GM15510 (cell line): ENCODE data around the gene LCLAT1.

Source experiments
- POLR2A ChIP-seq: IDR thresholded peaks from 3 replicates; pipeline ENCODE4 v1.6.1; 2011; ENCODE audit warnings: borderline replicate concordance; ENCODE audit not compliant: insufficient read length; ENCODE audit errors: extremely low read depth

LCLAT1 gene

DNA sequence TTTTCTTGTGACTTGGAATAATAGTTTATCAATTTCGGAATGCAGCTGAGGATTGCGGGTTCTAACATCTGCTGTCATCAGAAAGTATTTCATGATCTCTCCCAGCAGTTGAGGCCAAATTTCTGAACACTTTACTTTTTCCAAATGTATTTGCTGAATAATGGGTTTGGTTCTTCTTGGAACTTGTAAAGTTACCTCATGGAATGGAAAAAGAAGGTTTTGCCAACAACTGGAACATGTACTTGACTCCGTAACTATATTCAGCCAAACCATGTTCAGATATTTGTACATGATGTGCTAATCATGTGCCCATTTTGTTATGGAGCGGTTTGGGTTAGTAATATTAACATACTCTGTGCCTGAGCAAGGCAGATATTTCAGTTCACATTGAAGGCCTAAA, 119.6 kb downstream of the LCLAT1 start:
- no peak for TF ChIP-seq POLR2A

DNA sequence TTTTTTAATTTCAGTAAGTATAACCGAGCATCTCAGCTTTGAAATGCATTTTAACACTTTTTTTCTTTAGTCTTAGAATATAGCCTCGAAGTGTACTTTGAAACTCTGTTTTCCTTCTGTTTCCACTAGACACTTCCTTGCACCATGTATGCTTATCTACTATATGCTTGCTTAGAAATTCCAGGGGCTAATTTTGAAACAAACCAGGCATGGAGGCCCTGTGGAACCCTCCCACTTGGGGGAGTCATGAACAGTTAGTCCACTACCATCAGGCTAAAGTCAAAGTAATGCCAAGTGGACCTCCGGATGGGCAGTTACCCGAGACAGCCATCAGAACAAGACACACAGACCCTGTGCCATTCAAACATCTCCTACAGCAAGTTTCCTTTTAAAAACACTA, 120.3 kb downstream of the LCLAT1 start:
- TF ChIP-seq POLR2A, result no peak

DNA sequence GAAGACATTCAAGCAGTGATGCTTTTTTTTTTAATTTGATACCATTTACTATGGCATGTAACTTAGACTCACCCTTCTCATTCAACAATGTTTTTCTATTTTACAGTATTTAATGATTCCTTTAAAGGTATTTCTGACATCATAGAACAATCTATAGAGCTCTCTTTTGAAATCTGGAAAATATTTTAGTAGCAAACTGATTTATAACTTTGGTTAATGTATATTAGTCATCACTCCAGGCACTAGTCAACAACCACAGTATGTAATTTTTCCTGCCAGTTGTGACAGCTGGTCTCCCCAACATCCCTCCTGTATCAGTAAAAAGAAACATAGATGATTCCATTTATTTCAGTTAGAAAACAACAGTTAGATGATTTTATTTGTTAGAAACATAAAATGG, 122.9 kb downstream of the LCLAT1 start:
- no peak for TF ChIP-seq POLR2A

DNA sequence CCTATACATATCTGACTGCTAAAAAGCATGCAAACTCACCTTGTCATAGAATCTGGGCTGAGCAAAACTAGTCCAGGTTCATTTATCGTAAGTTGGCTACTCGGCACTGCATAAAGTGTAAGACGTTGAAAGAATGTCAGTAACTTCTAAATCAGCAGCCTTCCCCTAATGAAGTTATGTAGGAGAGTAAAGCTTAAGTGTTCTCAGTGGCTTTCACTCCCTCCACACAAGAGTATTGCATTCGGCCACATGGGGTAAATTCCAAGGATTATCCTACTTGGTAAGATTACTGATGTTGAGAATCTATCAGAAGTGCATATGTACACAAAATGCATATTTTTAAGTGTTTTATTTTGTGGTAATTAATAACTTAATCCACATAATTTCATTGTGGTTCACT, 130.1 kb downstream of the LCLAT1 start:
- no peak for TF ChIP-seq POLR2A

DNA sequence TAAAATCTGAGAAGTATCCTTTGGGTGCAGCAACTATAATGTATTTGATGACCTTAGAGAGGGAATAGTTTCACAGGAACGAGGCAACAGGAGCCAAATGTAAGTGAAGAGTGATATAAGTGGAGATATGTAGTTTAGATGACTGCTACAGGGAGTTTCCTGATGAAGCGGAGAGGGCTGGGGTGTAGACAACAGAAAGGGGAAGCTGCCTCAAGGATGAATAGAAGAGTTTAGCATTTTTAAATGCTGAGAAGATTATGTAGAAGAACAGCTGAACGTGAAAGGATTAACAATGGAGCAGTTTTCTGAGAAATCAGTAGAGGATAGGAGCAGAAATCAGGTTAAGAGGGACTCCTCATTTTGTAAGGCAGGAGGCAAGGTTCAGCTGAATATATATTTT, 133.3 kb downstream of the LCLAT1 start:
- no peak for TF ChIP-seq POLR2A

DNA sequence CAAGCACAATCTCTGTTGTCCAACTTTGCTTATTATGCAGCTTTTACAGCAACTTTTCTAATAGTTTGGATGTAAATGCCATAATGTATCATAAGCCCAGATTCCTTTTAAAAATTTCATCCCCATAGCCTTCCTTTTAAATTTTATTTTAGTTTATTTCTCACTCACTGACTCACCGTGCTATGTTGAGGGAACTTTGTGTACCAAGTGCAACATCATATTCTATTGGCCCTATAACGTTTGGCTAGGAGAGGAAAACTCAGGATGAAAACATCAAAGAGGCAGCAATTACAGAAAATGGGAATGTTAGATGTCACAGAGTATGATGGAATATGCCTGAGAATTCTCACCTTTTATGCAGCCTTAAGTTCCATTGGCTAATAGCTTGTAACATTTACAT, 135.5 kb downstream of the LCLAT1 start:
- TF ChIP-seq POLR2A, result no peak

DNA sequence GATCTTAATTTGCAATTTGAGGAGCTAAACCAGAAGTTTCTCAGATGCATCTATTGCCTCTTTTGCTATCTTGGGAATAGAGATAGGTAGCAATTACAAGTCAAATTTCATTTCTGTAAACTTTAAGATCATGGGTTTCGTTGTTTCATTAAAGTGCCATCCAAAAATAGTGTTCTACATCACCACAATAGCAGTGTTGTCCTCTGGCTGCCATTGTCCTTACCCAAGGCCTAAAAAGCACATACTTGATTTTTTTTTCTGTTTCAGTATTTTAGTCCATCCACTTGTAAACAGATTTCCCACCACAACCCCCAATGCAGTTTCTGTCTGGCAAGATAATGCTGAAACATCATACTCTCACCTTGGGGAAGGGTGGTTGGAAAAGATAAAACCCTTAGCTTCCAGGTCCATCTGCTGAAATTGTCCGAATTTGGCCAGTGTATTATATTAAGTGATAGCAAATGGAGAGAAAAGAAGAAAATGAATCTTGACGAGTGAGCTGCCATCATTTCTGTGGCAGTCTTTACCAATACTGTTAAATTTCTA, 136.2 kb downstream of the LCLAT1 start:
- no peak for TF ChIP-seq POLR2A

DNA sequence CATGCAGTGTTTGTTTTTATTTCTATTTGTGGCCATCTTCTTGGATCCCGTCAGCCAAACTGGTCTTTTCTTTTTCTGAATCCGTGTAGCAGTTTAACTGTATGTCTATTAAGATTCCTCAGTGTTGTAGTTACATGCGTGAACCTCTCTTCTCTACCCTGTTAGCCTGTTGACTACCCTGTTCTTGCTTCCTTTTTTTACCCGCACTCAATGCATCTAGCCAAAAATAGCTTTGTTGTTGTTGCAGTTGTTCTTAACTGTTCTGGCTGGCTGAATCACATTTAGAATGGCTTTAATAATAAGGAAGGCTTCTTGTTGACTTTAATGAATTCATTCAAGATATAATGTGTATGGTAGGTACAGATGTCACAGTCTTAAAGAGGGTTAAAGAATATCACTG, 137.1 kb downstream of the LCLAT1 start:
- TF ChIP-seq POLR2A, result no peak

DNA sequence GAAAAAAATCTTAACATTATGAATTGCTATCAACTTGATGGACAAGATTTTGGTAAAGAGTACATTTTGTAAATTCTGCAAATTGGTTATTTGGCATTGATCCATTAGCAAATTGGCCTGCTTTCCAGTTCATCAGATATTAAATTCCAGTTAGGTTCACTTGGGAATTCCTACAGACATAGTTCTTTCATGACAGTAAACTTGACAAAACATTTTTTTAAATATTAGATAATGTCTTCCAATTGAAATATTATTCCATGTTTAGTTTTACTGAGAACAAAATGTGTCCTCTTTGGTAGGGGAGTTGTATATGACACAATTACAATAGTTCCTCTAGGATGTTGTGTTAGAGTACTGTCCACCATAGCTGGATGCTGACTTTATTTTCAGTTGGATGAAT, 141.9 kb downstream of the LCLAT1 start:
- no peak for TF ChIP-seq POLR2A

DNA sequence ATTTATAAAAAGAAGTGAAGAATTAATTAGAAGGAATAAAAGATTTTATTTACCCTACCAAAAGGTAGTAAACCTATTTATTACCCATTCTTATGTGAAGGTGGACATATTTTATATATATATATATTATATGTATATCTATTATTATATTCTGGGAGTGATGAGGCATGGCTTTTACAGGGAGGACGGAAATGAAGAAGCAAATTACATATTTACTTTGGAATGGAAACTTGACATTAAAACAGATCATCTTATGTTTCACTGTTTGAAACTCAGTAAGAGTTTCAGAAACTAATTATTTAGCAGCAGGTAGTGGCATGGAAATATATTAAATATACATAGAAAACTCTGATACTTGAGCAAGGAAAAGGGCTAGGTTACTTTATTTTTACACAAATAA, 143.4 kb downstream of the LCLAT1 start:
- TF ChIP-seq POLR2A, result no peak

DNA sequence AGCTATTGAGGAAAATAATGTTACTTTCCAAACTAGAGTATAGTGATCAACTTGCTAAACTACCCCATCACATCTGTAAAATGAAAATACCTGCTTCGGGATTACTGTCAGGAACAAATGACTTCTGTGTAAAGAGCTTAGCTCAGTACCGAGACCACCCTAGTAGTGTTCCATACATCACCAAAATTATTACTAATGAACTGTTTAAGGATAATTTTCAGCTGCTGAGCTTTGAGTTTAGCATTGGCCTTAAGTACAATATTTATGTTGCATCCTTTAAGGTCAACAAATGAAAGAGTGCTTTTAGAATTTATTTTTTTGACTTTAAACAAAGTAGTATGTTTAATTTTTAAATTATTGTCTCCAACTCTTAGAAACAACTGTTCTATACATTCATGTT, 144.1 kb downstream of the LCLAT1 start:
- no peak for TF ChIP-seq POLR2A

DNA sequence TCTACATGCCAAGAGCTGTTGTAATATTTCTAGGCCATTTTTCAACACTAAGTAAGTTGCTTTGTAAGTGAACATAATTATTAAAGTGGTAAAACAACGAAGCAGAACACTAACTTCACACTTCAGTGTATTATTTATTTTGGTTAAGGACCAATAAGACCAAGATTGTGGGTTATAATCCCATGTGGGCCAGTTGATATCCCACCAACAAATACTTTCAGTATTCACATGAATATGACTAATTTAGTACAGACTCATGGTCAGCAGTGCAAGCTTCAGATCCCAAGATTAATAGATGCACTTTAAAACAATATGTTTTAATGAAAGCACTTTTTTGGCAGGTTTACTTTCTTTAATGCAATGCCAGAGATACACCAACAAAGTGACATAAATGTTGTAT, 154.3 kb downstream of the LCLAT1 start:
- TF ChIP-seq POLR2A, result no peak

DNA sequence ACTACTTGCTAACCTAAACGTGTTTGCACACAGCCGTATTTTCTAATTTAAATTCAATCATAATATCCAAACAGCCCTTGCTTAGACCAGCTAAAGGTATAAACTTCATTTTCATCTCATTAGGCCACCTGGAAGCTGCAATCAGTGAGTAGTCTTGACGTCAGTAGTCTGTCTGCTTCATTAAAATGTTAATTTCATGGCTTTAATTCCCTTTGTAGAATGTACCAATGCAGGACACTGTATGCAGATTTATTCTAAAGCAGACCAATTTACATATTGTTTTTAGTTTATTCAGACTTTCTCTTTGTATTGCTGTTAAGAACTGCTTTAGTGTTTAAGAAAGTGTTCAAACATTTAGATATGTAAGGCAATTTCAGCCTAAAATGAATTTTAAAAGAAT, 158.2 kb downstream of the LCLAT1 start:
- no peak for TF ChIP-seq POLR2A

DNA sequence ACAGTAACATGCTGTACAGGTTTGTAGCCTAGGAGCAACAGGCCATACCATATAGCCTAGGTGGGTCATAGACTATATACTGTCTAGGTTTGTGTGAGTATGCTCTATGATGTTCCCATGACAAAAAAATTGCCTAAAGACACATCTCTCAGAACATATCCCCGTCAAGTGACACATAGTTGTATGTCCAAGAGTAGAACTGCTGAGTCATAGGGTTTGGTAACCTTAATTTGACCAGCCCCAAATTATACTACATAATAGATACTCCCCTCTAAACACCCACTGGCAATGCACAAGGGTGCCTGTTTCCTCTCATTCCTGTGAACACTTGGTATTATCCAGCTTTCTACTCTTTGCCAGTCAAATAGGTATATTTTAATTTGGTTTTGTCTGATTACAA, 161.6 kb downstream of the LCLAT1 start:
- TF ChIP-seq POLR2A, result no peak

DNA sequence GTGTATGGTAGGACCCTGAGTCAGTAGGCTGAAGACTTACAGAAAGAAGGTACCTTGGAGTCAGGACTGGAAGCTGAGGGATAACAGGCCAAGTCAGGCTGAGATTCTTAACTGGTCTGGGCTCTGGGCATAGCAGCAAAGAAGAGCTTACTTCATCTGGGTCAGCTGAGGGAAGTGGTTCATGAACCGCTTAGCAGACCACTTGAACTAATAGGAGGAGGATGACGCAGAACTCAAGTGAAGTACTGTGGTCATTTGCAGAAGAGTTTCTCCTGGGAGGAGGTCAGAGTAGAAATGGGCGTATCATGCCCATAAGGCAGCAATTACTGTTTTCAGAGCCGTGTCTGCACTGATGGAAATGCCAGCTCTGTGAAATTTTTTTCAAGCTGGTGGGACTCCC, 164.5 kb downstream of the LCLAT1 start:
- TF ChIP-seq POLR2A, result no peak

DNA sequence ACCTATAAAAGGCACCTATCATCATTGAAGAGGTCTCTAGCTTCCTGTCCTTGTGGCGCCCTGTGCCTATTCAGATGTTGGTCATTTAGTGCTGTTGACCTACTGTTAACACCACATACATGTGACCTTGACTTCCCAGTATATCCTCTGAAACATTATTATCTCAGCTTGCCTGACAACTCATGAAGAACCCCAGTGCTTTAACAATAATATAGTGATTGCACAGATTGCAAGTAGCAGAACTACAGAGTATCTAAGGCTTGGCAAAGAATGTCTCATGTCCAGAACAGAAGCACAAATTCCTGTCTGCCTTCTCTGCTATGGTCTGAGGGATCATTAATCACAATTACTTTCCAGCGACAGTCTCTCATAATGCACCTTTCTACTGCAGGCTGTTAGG, 165.3 kb downstream of the LCLAT1 start:
- no peak for TF ChIP-seq POLR2A

DNA sequence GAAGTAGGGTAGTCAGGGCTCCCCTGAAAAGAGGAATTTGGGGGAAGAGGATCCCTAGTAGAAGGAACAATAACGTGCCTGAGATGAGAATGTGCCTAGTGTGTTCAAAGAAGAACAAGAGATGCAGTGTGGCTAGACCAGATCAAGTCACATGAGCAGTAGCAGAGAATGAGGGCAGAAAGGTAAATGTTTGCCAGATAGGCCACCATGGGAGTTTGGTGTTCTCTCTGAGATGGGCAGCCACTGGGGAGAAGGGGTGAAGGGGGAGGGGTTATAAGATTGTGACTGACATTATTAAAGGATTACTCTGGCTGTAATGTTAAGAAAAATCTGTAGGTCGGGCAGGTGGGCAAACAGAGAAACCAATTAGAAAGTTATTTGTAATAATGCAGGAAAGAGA, 166.0 kb downstream of the LCLAT1 start:
- TF ChIP-seq POLR2A, result no peak
